ENCODE data around the gene NHS.
A peak's percentile ranks its signal among the peaks of the same experiment; 100 is the strongest.

The NHS gene

DNA sequence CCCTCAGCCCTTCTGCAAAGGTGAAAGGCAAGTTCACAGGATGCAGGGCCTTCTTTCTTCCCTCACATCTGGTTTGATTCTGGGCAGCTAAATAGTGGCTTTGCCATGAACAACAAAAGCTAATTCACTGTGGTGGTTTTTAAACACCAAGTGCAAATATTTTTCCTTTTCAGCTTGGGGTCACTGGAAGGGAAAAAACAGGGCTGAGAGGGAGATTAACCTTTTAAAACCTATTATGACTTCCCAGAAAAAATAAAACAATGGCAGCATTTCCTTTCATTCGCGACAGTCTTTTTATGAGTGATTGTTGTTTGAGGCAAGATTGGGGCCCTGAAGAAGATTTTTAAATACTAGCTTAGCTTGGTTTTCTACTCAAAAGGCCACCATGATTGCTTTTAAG, 258.5 kb downstream of the NHS start:
- DNase-seq: no peak

GRCh38 chrX:17634542-17635207, 259.7 kb downstream of the NHS start:
- DNase-seq: no peak

GRCh38 chrX:17635231-17635630, 260.2 kb downstream of the NHS start:
- peak; percentile 12 for DNase-seq

- DNase-seq: no peak
Measured at GRCh38 chrX:17637235-17637634, 262.2 kb downstream of the NHS start.

GRCh38 chrX:17638731-17639130, 263.7 kb downstream of the NHS start:
- no peak for DNase-seq

DNA sequence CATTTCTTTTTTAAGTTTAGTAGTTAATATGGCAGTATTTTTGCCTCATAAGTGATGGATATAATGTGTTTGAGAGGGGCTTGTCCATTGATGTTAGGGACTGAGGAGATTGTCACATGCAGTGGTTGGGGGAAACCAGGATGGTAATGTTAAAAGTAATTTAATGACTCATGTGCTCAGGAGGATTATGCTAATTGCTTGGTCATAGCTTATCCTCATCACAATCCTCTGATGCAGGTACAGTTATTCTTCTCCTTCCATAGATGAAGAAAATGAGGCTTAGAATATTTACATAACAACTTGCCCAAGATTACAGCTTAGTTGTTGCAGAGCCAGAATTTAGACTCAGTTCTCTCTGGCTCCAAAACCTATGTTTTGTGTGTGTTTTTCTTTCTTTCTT, 267.9 kb downstream of the NHS start:
- no peak for DNase-seq

GRCh38 chrX:17643528-17643927, 268.5 kb downstream of the NHS start:
- DNase-seq: no peak

- DNase-seq: no peak
Measured at GRCh38 chrX:17644001-17644400, 269.0 kb downstream of the NHS start.

DNA sequence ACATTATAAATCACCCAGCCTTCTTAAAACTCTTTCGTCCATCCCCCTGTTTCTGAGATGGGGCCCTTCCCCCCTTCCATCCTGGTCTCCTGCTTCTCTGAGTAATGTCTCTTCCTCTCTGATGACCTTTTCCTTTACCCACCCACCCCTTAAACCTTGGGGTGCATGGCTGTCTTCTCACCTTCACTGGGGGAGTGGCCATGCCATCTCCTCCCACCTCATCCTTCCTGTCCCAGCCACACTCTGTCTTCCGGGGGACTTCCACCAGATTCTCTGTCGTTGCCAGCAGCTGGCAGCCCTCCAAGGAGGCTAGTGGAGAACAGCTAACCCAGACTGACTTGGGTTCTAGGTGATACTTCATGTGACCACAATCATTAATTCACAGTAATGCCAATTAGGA, 279.1 kb downstream of the NHS start:
- DNase-seq: no peak

GRCh38 chrX:17655211-17656034, 280.4 kb downstream of the NHS start:
- DNase-seq: no peak

- no peak for DNase-seq
Measured at GRCh38 chrX:17656035-17656418, 281.0 kb downstream of the NHS start.

DNA sequence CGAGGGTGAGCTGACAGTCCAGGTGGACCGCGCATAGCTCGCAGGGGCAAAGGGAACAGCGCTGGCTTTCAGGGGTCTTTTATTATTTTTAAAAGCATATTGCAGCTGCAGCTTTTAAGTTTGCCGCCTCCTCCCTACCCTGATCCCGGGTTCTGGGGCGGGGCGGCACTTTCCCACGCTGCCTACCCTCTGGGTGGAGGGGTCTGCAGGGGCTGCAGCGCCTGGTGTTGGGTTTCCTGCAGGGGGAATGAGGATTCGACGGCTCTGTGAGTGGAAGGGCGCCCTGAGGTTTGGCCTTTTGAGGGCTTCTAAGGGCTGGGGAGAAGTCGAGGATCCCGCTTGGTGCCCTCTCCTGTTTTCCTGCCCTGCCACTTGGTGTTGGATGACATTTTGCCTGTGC, 281.6 kb downstream of the NHS start:
- no peak for DNase-seq

DNA sequence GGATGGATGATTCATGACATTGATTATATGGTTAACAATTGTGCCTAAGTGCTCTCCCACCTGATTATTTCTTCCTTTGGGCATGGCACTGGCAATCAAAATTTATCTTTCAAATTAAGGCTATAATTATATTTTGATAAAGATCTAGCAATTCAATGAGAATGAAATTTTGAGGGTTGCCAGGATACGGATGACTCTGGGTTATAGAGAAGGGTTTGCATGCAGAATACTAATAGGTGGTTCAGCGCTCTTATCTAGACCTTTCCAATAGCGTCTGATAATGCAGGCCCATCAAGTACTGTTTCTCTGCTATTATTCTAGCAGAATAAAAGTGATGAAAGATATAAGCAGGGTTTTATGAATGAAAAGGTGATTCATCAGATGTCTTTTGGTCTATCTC, 287.4 kb downstream of the NHS start:
- no peak for DNase-seq

- DNase-seq: no peak
Measured at GRCh38 chrX:17668929-17669328, 293.9 kb downstream of the NHS start.

- DNase-seq: no peak
Measured at GRCh38 chrX:17669458-17669857, 294.5 kb downstream of the NHS start.

GRCh38 chrX:17669891-17670290, 294.9 kb downstream of the NHS start:
- no peak for DNase-seq

GRCh38 chrX:17670874-17671273, 295.9 kb downstream of the NHS start:
- no peak for DNase-seq

DNA sequence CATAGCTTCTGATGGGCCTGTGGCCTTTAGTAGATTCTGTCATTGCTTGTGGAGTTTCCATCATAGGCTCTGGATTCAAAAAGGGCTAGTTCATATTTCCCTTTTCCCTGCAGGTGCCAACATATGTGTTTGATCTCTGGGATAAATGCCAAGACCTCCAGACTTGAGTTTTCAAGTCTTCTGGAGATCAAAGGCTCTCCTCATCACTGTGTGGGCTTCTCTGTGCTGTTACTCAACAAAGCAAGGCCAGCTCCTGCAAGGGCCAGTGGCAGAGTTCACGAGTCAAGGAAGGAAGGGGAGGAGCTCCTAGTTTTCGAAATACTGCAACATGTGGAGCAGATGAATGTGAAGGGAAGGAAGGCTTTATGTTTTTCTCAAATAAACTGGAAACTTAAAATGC, 299.6 kb downstream of the NHS start:
- no peak for DNase-seq

DNA sequence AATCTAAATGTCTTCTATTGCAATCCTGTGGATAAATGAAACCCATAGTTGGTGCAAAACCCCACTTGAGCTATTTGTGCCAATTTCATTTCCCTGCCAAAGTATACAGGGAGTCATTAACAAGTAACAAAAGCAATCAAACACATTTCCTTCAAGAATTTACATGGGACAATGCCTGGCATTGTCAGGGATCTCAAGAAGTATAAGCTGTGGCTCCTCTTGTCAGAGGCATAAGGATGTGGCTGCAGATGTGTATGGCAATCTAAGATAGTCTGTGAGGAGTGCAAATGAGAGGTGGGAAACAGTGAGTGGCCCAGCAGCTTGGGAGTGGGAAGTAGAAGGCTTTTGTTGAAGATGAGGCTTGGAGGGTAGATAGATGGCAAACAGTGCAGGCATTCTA, 304.3 kb downstream of the NHS start:
- DNase-seq: no peak

- no peak for DNase-seq
Measured at GRCh38 chrX:17679820-17680219, 304.8 kb downstream of the NHS start.

GRCh38 chrX:17680732-17681413, 305.9 kb downstream of the NHS start:
- no peak for DNase-seq

GRCh38 chrX:17682259-17682658, 307.3 kb downstream of the NHS start:
- no peak for DNase-seq

DNA sequence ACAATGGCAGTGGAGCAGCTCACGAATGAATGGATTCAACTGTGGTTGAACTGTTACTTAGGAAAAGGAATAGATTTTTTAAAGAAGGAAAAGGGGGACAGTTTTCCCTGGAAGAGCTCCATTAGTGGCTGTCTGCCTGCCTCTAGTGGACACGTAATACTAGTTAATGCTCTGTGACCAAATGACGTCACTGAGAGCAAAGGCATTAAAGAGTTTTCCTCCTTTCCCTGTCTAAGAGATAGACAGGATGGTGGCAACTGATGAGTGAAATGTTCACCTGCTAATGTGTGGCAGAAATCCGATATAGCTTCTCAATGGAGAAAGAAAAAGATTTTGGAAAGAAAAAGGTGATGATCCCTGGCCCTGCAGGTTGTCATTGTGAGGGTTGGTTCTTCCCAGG, 310.0 kb downstream of the NHS start:
- DNase-seq: no peak

DNA sequence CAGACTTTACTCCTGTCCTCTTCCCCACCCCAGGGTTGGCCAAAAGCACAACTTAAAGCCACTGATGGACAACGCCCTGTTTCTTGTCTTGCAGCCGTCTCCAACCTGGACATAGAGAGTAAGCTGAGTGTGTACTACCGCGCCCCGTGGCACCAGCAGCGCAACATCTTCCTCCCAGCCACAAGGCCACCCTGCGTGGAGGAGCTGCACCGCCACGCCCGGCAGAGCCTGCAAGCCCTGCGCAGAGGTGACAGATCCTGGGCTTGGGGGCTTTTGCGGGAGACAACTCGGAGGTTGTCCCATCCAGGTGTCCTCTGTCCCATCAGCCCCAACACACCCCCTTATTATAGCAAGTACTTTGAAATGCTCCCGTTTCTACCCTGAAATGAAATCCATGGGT, 312.6 kb downstream of the NHS start:
- DNase-seq: no peak
